ENCODE results near the gene IPO11.

The IPO11 gene

DNA sequence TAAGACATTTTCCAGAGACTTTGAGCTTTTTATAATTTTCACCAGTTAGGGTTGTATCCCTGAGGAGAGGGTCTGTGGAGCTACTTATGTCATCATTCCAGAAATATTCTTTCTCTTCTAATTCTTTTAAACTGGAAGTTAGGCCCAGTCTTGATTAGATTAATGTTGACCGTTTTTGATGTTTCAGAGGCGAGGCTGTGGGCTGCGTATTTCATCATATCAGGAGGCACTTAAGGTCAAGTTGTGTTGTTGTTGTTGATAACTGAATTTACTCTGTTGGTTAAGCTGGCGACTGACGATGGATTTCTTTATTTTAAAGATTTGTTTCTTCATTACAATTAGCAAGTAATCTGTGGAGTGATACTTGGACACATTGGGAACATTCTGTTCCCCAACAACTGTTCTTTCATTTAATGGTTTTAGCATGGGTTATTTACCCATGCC, 20.1 kb downstream of the IPO11 start:
- TF ChIP-seq, protein P1, sequence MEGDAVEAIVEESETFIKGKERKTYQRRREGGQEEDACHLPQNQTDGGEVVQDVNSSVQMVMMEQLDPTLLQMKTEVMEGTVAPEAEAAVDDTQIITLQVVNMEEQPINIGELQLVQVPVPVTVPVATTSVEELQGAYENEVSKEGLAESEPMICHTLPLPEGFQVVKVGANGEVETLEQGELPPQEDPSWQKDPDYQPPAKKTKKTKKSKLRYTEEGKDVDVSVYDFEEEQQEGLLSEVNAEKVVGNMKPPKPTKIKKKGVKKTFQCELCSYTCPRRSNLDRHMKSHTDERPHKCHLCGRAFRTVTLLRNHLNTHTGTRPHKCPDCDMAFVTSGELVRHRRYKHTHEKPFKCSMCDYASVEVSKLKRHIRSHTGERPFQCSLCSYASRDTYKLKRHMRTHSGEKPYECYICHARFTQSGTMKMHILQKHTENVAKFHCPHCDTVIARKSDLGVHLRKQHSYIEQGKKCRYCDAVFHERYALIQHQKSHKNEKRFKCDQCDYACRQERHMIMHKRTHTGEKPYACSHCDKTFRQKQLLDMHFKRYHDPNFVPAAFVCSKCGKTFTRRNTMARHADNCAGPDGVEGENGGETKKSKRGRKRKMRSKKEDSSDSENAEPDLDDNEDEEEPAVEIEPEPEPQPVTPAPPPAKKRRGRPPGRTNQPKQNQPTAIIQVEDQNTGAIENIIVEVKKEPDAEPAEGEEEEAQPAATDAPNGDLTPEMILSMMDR (IDR thresholded peaks at IDR 0.05; ENCODE audit: low read depth, low read length): no peak
- no peak for DNase-seq (ENCODE audit: extremely low read depth, low read depth)

DNA sequence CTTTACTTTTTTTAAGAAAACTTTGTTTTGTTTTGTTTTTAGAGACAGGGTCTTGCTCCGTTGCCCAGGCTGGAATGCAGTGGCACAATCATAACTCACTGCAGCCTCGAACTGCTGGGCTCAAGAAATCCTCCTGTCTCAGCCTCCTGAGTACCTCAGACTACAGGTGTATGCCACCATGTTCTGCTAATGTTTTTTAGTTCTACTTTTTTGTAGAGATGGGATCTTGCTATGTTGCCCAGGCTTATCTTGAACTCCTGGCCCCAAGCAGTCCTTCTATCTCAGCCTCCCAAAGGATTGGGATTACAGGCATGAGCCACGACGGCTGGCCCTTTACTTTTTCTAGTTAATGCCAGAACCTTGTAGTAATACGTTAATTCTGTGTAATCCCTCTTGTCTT, 36.0 kb downstream of the IPO11 start:
- TF ChIP-seq, protein P1 (IDR thresholded peaks at IDR 0.05; ENCODE audit: low read depth, low read length): no peak

DNA sequence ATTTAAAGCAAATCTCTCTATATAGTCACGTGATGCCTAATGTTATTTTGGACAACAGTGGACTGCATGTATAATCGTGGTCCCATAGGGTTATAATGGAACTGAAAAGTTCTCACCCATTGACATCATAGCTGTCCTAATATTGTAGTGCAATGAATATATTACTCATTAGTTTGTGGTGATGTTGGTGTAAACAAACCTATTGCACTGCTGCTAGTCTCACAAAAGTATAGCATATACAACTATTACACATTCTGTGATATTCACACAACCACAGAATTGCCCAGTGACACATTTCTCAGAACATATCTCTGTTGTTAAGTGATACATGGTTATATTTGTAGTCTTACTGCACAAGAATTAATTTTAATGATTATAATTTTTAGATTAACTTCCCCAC, 37.7 kb downstream of the IPO11 start:
- TF ChIP-seq, protein P1 (IDR thresholded peaks at IDR 0.05; ENCODE audit: low read depth, low read length): no peak

More for the DNA sequence above, 36.0 kb downstream of the IPO11 start:
- DNase-seq (ENCODE audit: extremely low read depth, low read depth): no peak

DNA sequence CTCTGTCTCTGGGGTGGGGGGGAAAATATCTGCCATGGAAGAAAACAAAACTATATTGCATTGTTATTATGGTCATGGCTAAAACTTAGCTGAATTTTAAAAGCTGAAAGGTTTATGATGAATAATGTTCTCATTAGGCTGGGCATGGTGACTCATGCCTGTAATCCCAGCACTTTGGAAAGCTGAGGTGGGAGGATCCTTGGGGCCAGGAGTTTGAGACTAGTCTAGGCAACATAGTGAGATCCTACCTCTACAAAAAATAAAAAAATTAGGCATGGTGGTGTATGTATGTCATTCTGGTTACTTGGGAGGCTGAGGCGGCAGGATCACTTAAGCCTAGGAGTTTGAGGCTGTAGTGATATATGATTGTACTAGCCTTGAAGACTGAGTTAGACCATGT, 44.5 kb downstream of the IPO11 start:
- no peak for DNase-seq (ENCODE audit: extremely low read depth, low read depth)
- TF ChIP-seq, protein P1 (IDR thresholded peaks at IDR 0.05; ENCODE audit: low read depth, low read length): no peak

More for the DNA sequence above, 37.7 kb downstream of the IPO11 start:
- no peak for DNase-seq (ENCODE audit: extremely low read depth, low read depth)

DNA sequence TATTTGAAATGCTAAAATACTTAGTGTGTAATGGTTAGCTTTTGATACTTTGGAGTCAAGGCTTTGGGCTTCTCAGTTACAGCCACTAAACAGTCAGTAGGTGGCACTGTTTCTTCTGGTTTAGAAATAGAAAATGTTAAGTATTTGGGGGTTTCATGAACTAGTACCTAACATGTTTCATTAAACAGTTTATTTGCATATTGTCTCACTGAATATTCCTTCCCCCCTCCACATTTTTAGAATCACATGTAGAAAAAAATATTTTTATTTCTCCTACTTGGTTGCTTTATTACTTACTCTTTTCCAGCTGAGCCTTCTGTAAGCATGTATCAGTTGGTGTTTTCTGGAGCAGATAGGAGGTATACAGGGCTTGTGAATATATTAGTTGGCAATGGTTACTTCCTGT, 48.0 kb downstream of the IPO11 start:
- peak; percentile 24 for DNase-seq (ENCODE audit: extremely low read depth, low read depth)
- TF ChIP-seq, protein P1 (IDR thresholded peaks at IDR 0.05; ENCODE audit: low read depth, low read length): peak; percentile 84

DNA sequence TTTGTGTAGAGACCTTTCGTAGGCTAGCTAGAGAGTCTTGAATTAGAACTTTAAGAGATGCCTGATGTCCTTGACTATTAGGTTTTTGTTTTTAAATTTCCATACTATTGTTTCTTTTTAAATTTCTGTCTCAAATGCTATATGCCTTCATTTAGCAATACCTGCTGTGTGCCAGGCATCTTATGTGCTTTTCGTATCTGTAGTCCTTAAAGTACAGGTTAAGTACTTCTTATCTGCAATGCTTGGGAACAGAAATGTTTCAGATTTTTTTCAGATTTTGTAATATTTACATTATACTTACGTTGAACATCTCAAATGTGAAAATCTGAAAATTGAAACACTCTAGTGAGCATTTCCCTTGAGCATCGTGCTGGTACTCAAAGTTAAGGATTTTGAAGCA, 49.0 kb downstream of the IPO11 start:
- no peak for DNase-seq (ENCODE audit: extremely low read depth, low read depth)
- TF ChIP-seq, protein P1 (IDR thresholded peaks at IDR 0.05; ENCODE audit: low read depth, low read length): no peak

DNA sequence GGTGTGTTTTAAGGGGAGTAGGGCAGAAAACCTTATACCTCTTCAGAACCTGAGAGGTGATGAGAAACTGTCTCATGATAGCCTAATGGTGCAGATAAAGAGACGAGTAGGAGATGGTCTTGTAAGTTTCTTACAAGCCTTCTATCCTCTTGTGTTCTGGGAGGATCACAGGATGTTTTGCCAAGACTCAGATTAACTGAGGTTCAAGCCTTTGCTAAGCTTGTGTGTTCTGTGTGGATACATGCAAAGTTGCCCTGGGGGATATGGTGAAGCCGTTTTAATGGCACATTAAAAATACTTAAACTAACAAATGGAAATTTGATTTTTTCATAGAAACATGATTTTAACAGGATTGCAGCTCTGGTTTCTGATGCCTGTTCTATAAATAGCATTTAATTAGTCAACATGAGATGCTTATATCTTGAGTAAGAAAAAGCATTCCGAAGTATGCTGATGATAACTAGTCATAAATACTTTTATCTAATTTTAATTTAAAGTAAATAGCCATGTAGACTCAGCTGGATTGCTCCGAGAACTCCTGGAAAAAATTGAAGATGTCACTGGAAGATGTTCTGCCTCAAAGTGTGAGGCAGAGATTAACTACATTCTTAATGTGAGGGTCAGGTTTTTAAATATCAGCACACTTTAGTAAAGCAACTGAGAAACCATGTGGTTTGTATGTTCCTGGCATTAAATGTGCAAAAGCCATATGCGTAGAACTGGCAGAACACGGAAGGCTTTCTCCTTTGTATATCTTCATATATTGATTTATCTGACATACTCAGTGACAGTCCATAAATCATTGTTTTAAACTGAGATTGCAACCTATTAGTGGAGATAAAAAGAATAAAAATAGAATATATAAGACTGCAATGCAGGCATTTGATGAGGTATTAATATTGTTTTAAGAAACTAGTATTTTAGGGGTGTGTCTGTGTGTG, 53.7 kb downstream of the IPO11 start:
- TF ChIP-seq, protein P1 (IDR thresholded peaks at IDR 0.05; ENCODE audit: low read depth, low read length): no peak
- no peak for DNase-seq (ENCODE audit: extremely low read depth, low read depth)
